Upper lobe of left lung (tissue), 6 donors: Measurements from ENCODE around the gene LHX4. TPM values are rescaled to one million over a fixed set of nuclear protein-coding genes. Genes with fewer than 3 reads are reported as not detected.

Experiments
- ATAC-seq, 2 donors: fragments of 200-7000 bp; cut with Tn5 transposase; one replicate each; pipeline ENCODE4 v1.9.1; 2022; ENCODE audit warnings: mild to moderate bottlenecking in 2 of 2, moderate library complexity in 2 of 2; ENCODE audit not compliant: low FRiP score in 2 of 2
- DNase-seq, 2 donors: peaks; one replicate each; pipeline ENCODE4 v3.0.0-alpha.2; 2019 to 2020
- H3K27ac ChIP-seq, 4 donors: fragments of 200-600 bp; sonication (generic); one replicate each; pipeline ENCODE4 v1.5.1; 2016 to 2019
- H3K27me3 ChIP-seq, 4 donors: fragments of 200-600 bp; sonication (generic); one replicate each; pipeline ENCODE4 v1.5.1; 2017 to 2019
- H3K36me3 ChIP-seq, 4 donors: fragments of 200-600 bp; sonication (generic); one replicate each; pipeline ENCODE4 v1.5.1; 2016 to 2019
- H3K4me1 ChIP-seq, 4 donors: fragments of 200-600 bp; sonication (generic); one replicate each; pipeline ENCODE4 v1.5.1; 2018 to 2019
- H3K4me3 ChIP-seq, 4 donors: fragments of 200-600 bp; sonication (generic); one replicate each; pipeline ENCODE4 v1.5.1; 2017 to 2019; ENCODE audit warnings: mild to moderate bottlenecking in 2 of 4, moderate library complexity in 1 of 4
- H3K9me3 ChIP-seq, 4 donors: fragments of 200-600 bp; sonication (generic); one replicate each; pipeline ENCODE4 v1.5.1; 2018 to 2019
- EP300 ChIP-seq, 4 donors: sonication (generic); formaldehyde crosslinking; IDR thresholded peaks; one replicate each; pipeline ENCODE4 v1.5.1; 2017; ENCODE audit warnings: antibody characterized with exemption in 4 of 4, control low read depth in 2 of 4
- POLR2A ChIP-seq, 4 donors: fragments of 450-650 bp; IDR thresholded peaks; one replicate each; pipeline ENCODE4 v1.5.1; 2016 to 2017; ENCODE audit warnings: antibody characterized with exemption in 4 of 4, mild to moderate bottlenecking in 2 of 4
- POLR2AphosphoS5 ChIP-seq, 2 donors: sonication (generic); formaldehyde crosslinking; IDR thresholded peaks; one replicate each; pipeline ENCODE4 v1.5.1; 2017; ENCODE audit warnings: antibody characterized with exemption in 2 of 2
- WGBS, 2 donors: methylation state at CpG; one replicate each; pipeline ENCODE4 v1.1.5; 2017 to 2018; 5-methylcytosine and 5-hydroxymethylcytosine counted together
- total RNA-seq, 6 donors: library from RNA; depleted of rRNA in 4 of 6; stranded (reverse); fragments of >200 nt in 4 of 6; gene quantifications; one replicate each; pipeline versions ENCODE4 v1.1.0 to v1.2.1, GENCODE V29; 2016 to 2021
- TF ChIP-seq, protein P1 (sequence below), 6 experiments: fragments of 450-650 bp in 4 of 6; fragments of 200-600 bp in 2 of 6; sonication (generic) in 2 of 6; IDR thresholded peaks; one replicate each; pipeline ENCODE4 v1.5.1; 2016 to 2019; ENCODE audit warnings: antibody characterized with exemption in 6 of 6
- donor health status: DM: no; HTN: no; CAD: no; lungs with moderate emphysema.
- donor health status: DM: no; HTN: yes; CAD: no; lungs with severe emphysema.

Gene LHX4
- total RNA-seq, 6 donors from 2014 or later, result 0.17 to 1.0 (median 0.30) TPM; not detected in 3

GRCh38 chr1:180266275-180267210 is 36.5 kb downstream of the LHX4 start:
- no peak for ATAC-seq

GRCh38 chr1:180267211-180267561 is 37.1 kb downstream of the LHX4 start:
- TF ChIP-seq, protein P1, sequence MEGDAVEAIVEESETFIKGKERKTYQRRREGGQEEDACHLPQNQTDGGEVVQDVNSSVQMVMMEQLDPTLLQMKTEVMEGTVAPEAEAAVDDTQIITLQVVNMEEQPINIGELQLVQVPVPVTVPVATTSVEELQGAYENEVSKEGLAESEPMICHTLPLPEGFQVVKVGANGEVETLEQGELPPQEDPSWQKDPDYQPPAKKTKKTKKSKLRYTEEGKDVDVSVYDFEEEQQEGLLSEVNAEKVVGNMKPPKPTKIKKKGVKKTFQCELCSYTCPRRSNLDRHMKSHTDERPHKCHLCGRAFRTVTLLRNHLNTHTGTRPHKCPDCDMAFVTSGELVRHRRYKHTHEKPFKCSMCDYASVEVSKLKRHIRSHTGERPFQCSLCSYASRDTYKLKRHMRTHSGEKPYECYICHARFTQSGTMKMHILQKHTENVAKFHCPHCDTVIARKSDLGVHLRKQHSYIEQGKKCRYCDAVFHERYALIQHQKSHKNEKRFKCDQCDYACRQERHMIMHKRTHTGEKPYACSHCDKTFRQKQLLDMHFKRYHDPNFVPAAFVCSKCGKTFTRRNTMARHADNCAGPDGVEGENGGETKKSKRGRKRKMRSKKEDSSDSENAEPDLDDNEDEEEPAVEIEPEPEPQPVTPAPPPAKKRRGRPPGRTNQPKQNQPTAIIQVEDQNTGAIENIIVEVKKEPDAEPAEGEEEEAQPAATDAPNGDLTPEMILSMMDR (IDR thresholded peaks at IDR 0.05), result no peak
- no peaks in the 10 kb centered on the region for H3K27me3 ChIP-seq
- peak in 1 of 2 donors; percentile 61 for DNase-seq
- 98 to 100% methylated on average over 10 to 12 of the region's 12 CpGs for WGBS, 2 donors
- no peaks in the 10 kb centered on the region for H3K9me3 ChIP-seq
- no peak overlapping the region for H3K27ac ChIP-seq
- ATAC-seq, result no peak
- H3K4me1 ChIP-seq, result peaks cover 0 to 2% (median 0%) of the 10 kb centered on the region in 4 donors
- H3K36me3 ChIP-seq, result no peaks in the 10 kb centered on the region
- H3K4me3 ChIP-seq, result no peak overlapping the region

More at GRCh38 chr1:180266275-180267210, 36.5 kb downstream of the LHX4 start:
- Histone ChIP-seq H3K4me3 (no peak overlapping the region), H3K36me3 (no peaks in the 10 kb centered on the region), H3K9me3 (no peaks in the 10 kb centered on the region), H3K27me3 (no peaks in the 10 kb centered on the region), H3K27ac (no peak overlapping the region), H3K4me1 (peaks cover 0 to 2% (median 0%) of the 10 kb centered on the region in 4 donors)
- peak; percentile 14 to 53 for DNase-seq
- WGBS, 2 donors, result 85 to 88% methylated on average over 22 to 27 of the region's 28 CpGs
- TF ChIP-seq EP300 (IDR thresholded peaks at IDR 0.05), result no peak
- no peak for TF ChIP-seq POLR2AphosphoS5 (IDR thresholded peaks at IDR 0.05)
- TF ChIP-seq, protein P1 (IDR thresholded peaks at IDR 0.05), result no peak
- no peak for TF ChIP-seq POLR2A (IDR thresholded peaks at IDR 0.05)

DNA sequence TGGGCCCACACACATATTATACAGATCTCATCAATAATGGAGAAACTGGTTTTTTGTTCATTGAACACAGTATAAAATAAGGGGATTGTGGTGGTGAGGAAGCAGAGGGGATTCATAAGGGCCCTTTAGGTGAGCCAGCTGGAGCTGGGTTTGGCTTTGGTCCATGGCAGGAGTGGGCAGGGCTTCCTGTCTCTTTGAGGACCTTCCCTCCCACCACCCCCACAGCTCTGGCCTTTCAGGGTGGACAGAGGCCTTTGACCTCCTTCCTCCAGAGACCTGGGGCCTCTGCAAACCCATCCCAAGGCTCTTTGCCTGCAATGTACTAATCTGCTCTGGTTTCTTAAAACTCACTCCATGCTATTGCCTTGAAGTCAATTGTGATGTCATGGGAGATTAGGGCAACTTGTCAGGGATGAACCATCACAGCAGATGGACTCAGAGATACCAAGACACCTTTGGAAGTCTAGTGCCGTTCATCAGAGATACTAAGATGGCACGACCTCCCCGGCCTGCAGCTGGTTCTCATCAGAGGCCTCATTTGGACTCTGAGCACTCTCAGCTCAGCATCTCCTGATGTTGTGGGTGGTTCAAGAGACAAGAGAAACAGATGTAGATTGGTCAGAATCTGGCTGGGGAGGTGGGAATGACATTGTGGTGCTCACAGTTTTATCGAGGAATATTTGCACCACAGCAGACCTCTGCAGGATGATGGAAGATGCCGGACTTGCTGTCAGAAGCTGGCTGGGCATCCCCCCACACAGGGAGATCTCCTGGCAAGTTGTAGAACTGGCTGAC is 37.9 kb downstream of the LHX4 start:
- Histone ChIP-seq H3K36me3 (peaks cover 0 to 3% (median 0%) of the 10 kb centered on the region in 4 donors), H3K27me3 (no peaks in the 10 kb centered on the region), H3K9me3 (no peaks in the 10 kb centered on the region), H3K27ac (no peak overlapping the region), H3K4me3 (no peak overlapping the region), H3K4me1 (peaks cover 0 to 2% (median 0%) of the 10 kb centered on the region in 4 donors)
- 74 to 76% methylated on average over 5 of the region's 5 CpGs for WGBS, 2 donors
- DNase-seq, result peak in 1 of 2 donors; percentile 11
- no peak for ATAC-seq
- TF ChIP-seq, protein P1 (IDR thresholded peaks at IDR 0.05), result no peak
- TF ChIP-seq EP300 (IDR thresholded peaks at IDR 0.05) (no peak), POLR2A (IDR thresholded peaks at IDR 0.05) (no peak), POLR2AphosphoS5 (IDR thresholded peaks at IDR 0.05) (no peak)

GRCh38 chr1:180268556-180269075 is 38.6 kb downstream of the LHX4 start:
- no peaks in the 10 kb centered on the region for H3K27me3 ChIP-seq
- H3K4me3 ChIP-seq, result no peak overlapping the region
- DNase-seq, result no peak
- no peak overlapping the region for H3K27ac ChIP-seq
- H3K9me3 ChIP-seq, result no peaks in the 10 kb centered on the region
- WGBS, 2 donors, result 53 to 65% methylated on average over 9 of the region's 9 CpGs
- H3K4me1 ChIP-seq, result peaks cover 0 to 2% (median 0%) of the 10 kb centered on the region in 4 donors
- H3K36me3 ChIP-seq, result peaks cover 0 to 6% (median under 1%) of the 10 kb centered on the region in 4 donors
- no peak for TF ChIP-seq POLR2AphosphoS5 (IDR thresholded peaks at IDR 0.05)
- no peak for TF ChIP-seq EP300 (IDR thresholded peaks at IDR 0.05)
- TF ChIP-seq, protein P1 (IDR thresholded peaks at IDR 0.05), result no peak
- no peak for TF ChIP-seq POLR2A (IDR thresholded peaks at IDR 0.05)
- ATAC-seq, result no peak
